ENCODE data around the gene SIN3B.
A peak's percentile ranks its signal among the peaks of the same experiment; 100 is the strongest.
"Not testable (repeated sequence)": the region's sequence is repeated elsewhere in the genome, so short reads cannot be mapped to it uniquely, and the experiment has no call there.

The SIN3B gene

DNA sequence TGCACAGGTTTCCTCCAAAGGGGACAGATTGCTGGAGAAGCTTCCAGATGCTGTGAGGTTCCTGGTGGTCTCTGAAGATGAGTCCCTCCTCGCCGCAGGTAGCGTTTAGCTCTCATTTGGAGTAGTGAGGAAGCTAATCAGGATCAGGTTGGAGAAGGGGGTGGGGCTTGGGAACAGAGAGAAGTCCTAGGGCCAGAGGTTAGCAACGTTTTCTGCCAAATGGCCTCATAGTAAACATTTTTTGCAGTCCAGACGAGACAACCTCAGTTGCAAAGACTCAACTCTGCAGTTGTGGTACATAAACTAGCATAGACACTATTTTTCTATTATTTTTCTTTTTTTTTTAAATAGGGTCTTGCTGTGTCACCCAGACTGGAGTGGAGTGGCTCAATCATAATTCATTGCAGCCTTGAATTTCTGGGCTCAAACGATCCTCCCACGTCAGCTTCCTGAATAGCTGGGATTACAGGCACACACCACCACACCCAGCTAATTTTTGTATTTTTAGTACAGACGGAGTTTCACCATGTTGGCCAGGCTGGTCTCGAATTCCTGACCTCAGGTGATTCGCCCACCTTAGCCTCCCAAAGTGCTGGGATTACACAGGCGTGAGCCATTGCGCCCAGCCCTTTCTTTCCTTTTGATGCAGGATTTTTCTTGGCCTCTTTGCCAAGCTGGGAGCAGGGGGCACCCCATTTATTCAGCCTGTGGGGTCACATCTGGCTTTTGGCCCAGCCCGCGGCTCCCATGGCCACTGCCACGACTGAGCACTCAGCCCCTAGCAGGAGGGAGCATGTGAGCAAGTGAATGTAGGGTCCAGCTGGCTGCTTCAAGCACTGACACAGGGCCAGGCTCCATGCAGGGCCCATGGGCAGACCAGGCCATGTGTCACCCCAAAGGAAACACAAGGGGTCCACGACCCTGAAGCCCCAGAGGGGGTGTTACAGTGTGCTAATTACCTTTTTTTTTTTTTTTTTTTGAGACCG, 34.4 kb upstream of the SIN3B start:
- Histone ChIP-seq H3K4ac (ENCODE audit: low read depth, low read length) (no peak overlapping the region), H3K27ac (ENCODE audit: low read depth, low read length) (peak overlapping the region; percentile 34), H3K4me2 (ENCODE audit: low read length) (no peak overlapping the region), H3K36me3 (ENCODE audit: control insufficient read depth in 1 of 2, insufficient read depth in 2 of 2, low read length in 2 of 2) (no peaks in the 10 kb centered on the region), H3K27me3 (ENCODE audit: insufficient read depth, low read length) (no peaks in the 10 kb centered on the region), H4K91ac (ENCODE audit: low read depth, low read length) (peak overlapping the region; percentile 5), H3K9me3 (ENCODE audit: insufficient read depth, low read depth, low read length) (peaks cover 5% of the 10 kb centered on the region), H3K14ac (ENCODE audit: low read length) (peak overlapping the region; percentile 9), H3K79me2 (ENCODE audit: control insufficient read depth, insufficient read depth, low read length, poor library complexity) (no peaks in the 10 kb centered on the region), H3K18ac (ENCODE audit: low read length) (peak overlapping the region; percentile 5), H4K8ac (ENCODE audit: low read depth, low read length) (peak overlapping the region; percentile 64), H2AK5ac (ENCODE audit: low read length) (no peak overlapping the region), H3K4me1 (ENCODE audit: control insufficient read depth in 1 of 2, insufficient read depth in 2 of 2, low read length in 2 of 2) (peaks cover 4 to 5% of the 10 kb centered on the region in 2 experiments), H2BK12ac (ENCODE audit: low read length) (no peak overlapping the region), H4K12ac (ENCODE audit: low read depth, low read length) (no peak overlapping the region), H3K4me3 (ENCODE audit: low read depth, low read length) (no peak overlapping the region), H3K23ac (ENCODE audit: low read length) (no peak overlapping the region), H3K79me1 (ENCODE audit: low read length) (peaks cover 10% of the 10 kb centered on the region), H2AFZ (ENCODE audit: insufficient read depth, low read length, poor library complexity) (no peak overlapping the region), H3K9ac (ENCODE audit: low read length) (no peak overlapping the region), H2BK120ac (ENCODE audit: insufficient read depth, low read length, poor library complexity) (peak overlapping the region; percentile 29), H2BK5ac (ENCODE audit: low read depth, low read length, poor library complexity) (peak overlapping the region; percentile 47)
- WGBS (ENCODE audit: extremely low coverage, insufficient coverage, insufficient read length), result no CpG with 5 or more reads among the region's 17 CpGs
- peak; percentile 61 to 81 for DNase-seq

- Histone ChIP-seq H3K9ac (ENCODE audit: low read length) (no peak overlapping the region), H4K12ac (ENCODE audit: low read depth, low read length) (no peak overlapping the region), H2BK12ac (ENCODE audit: low read length) (no peak overlapping the region), H3K4me1 (ENCODE audit: control insufficient read depth in 1 of 2, insufficient read depth in 2 of 2, low read length in 2 of 2) (peaks cover 4 to 5% of the 10 kb centered on the region in 2 experiments), H2AFZ (ENCODE audit: insufficient read depth, low read length, poor library complexity) (no peak overlapping the region), H3K36me3 (ENCODE audit: control insufficient read depth in 1 of 2, insufficient read depth in 2 of 2, low read length in 2 of 2) (no peaks in the 10 kb centered on the region), H3K4ac (ENCODE audit: low read depth, low read length) (no peak overlapping the region), H3K23ac (ENCODE audit: low read length) (no peak overlapping the region), H3K18ac (ENCODE audit: low read length) (no peak overlapping the region), H2BK120ac (ENCODE audit: insufficient read depth, low read length, poor library complexity) (no peak overlapping the region), H3K79me1 (ENCODE audit: low read length) (peaks cover 10% of the 10 kb centered on the region), H4K91ac (ENCODE audit: low read depth, low read length) (no peak overlapping the region), H3K4me2 (ENCODE audit: low read length) (no peak overlapping the region), H3K4me3 (ENCODE audit: low read depth, low read length) (no peak overlapping the region), H4K8ac (ENCODE audit: low read depth, low read length) (no peak overlapping the region), H3K27ac (ENCODE audit: low read depth, low read length) (no peak overlapping the region), H3K79me2 (ENCODE audit: control insufficient read depth, insufficient read depth, low read length, poor library complexity) (no peaks in the 10 kb centered on the region), H2AK5ac (ENCODE audit: low read length) (no peak overlapping the region), H3K9me3 (ENCODE audit: insufficient read depth, low read depth, low read length) (peaks cover 5% of the 10 kb centered on the region), H3K27me3 (ENCODE audit: insufficient read depth, low read length) (no peaks in the 10 kb centered on the region), H2BK5ac (ENCODE audit: low read depth, low read length, poor library complexity) (no peak overlapping the region), H3K14ac (ENCODE audit: low read length) (no peak overlapping the region)
- peak; percentile 76 to 90 for DNase-seq
- WGBS (ENCODE audit: extremely low coverage, insufficient coverage, insufficient read length), result no CpG with 5 or more reads among the region's 3 CpGs
These were observed 33.5 kb upstream of the SIN3B start for GRCh38 chr19:16795731-16796130.

GRCh38 chr19:16797876-16798275, 31.3 kb upstream of the SIN3B start:
- Histone ChIP-seq H4K91ac (ENCODE audit: low read depth, low read length) (no peak overlapping the region), H4K8ac (ENCODE audit: low read depth, low read length) (no peak overlapping the region), H3K14ac (ENCODE audit: low read length) (no peak overlapping the region), H2BK5ac (ENCODE audit: low read depth, low read length, poor library complexity) (no peak overlapping the region), H3K18ac (ENCODE audit: low read length) (no peak overlapping the region), H3K36me3 (ENCODE audit: control insufficient read depth in 1 of 2, insufficient read depth in 2 of 2, low read length in 2 of 2) (no peaks in the 10 kb centered on the region), H3K4ac (ENCODE audit: low read depth, low read length) (no peak overlapping the region), H3K79me1 (ENCODE audit: low read length) (peaks cover 10% of the 10 kb centered on the region), H3K27me3 (ENCODE audit: insufficient read depth, low read length) (no peaks in the 10 kb centered on the region), H3K23ac (ENCODE audit: low read length) (no peak overlapping the region), H3K27ac (ENCODE audit: low read depth, low read length) (no peak overlapping the region), H3K4me2 (ENCODE audit: low read length) (no peak overlapping the region), H2BK120ac (ENCODE audit: insufficient read depth, low read length, poor library complexity) (no peak overlapping the region), H2AK5ac (ENCODE audit: low read length) (no peak overlapping the region), H2AFZ (ENCODE audit: insufficient read depth, low read length, poor library complexity) (no peak overlapping the region), H3K9ac (ENCODE audit: low read length) (no peak overlapping the region), H2BK12ac (ENCODE audit: low read length) (no peak overlapping the region), H3K79me2 (ENCODE audit: control insufficient read depth, insufficient read depth, low read length, poor library complexity) (no peaks in the 10 kb centered on the region), H3K4me3 (ENCODE audit: low read depth, low read length) (no peak overlapping the region), H3K9me3 (ENCODE audit: insufficient read depth, low read depth, low read length) (peaks cover 5% of the 10 kb centered on the region), H4K12ac (ENCODE audit: low read depth, low read length) (no peak overlapping the region), H3K4me1 (ENCODE audit: control insufficient read depth in 1 of 2, insufficient read depth in 2 of 2, low read length in 2 of 2) (peaks cover 4 to 5% of the 10 kb centered on the region in 2 experiments)
- no CpG with 5 or more reads among the region's 3 CpGs for WGBS (ENCODE audit: extremely low coverage, insufficient coverage, insufficient read length)
- DNase-seq, result no peak

GRCh38 chr19:16798326-16798725, 30.9 kb upstream of the SIN3B start:
- H3K4me2 ChIP-seq (ENCODE audit: low read length); H4K91ac ChIP-seq (ENCODE audit: low read depth, low read length); H3K14ac ChIP-seq (ENCODE audit: low read length); H2BK5ac ChIP-seq (ENCODE audit: low read depth, low read length, poor library complexity); H4K8ac ChIP-seq (ENCODE audit: low read depth, low read length); H3K79me1 ChIP-seq (ENCODE audit: low read length); H3K4me1 ChIP-seq (ENCODE audit: control insufficient read depth in 1 of 2, insufficient read depth in 2 of 2, low read length in 2 of 2); H3K18ac ChIP-seq (ENCODE audit: low read length); H2BK12ac ChIP-seq (ENCODE audit: low read length); H3K4ac ChIP-seq (ENCODE audit: low read depth, low read length); H3K36me3 ChIP-seq (ENCODE audit: control insufficient read depth in 1 of 2, insufficient read depth in 2 of 2, low read length in 2 of 2); H2AFZ ChIP-seq (ENCODE audit: insufficient read depth, low read length, poor library complexity); H3K27ac ChIP-seq (ENCODE audit: low read depth, low read length); H3K9ac ChIP-seq (ENCODE audit: low read length); H3K27me3 ChIP-seq (ENCODE audit: insufficient read depth, low read length); H2AK5ac ChIP-seq (ENCODE audit: low read length); H2BK120ac ChIP-seq (ENCODE audit: insufficient read depth, low read length, poor library complexity); H4K12ac ChIP-seq (ENCODE audit: low read depth, low read length); H3K79me2 ChIP-seq (ENCODE audit: control insufficient read depth, insufficient read depth, low read length, poor library complexity); H3K9me3 ChIP-seq (ENCODE audit: insufficient read depth, low read depth, low read length); H3K4me3 ChIP-seq (ENCODE audit: low read depth, low read length); H3K23ac ChIP-seq (ENCODE audit: low read length): not testable (repeated sequence)
- WGBS (ENCODE audit: extremely low coverage, insufficient coverage, insufficient read length), result no CpG with 5 or more reads among the region's 6 CpGs
- DNase-seq, result peak; percentile 30 to 56

All from trophoblast cell (in vitro differentiated cells and primary cell).